Astrocyte (in vitro differentiated cells and primary cell): Measurements from ENCODE around the gene DNMT1. TPM values are rescaled to one million over a fixed set of nuclear protein-coding genes. Genes with fewer than 3 reads are reported as not detected.

Experiments
- DNase-seq: peaks from one replicate; pipeline ENCODE4 v3.0.0-alpha.2; 2010; ENCODE audit warnings: low read depth
- FAIRE-seq: peaks from 2 replicates; lab custom pipeline; 2011; peaks lifted over from hg19 to GRCh38; lab: Jason Lieb, UNC
- H2AFZ ChIP-seq: 2 replicates; pipeline ENCODE4 v1.6.0; 2012; ENCODE audit warnings: low read depth, low read length, inconsistent platforms
- H3K27ac ChIP-seq: 2 replicates; pipeline ENCODE4 v1.5.1; 2011; ENCODE audit warnings: low read depth, low read length, inconsistent platforms
- H3K27me3 ChIP-seq: 2 replicates; pipeline ENCODE4 v1.6.0; 2011; ENCODE audit warnings: low read length, inconsistent platforms; ENCODE audit not compliant: insufficient read depth
- H3K36me3 ChIP-seq: 2 replicates; pipeline ENCODE4 v1.5.1; 2011; ENCODE audit warnings: low read length, inconsistent platforms; ENCODE audit not compliant: insufficient read depth
- H3K4me1 ChIP-seq: 2 replicates; pipeline ENCODE4 v1.5.1; 2011; ENCODE audit warnings: low read length, inconsistent platforms; ENCODE audit not compliant: insufficient read depth
- H3K4me2 ChIP-seq: 2 replicates; pipeline ENCODE4 v1.6.0; 2012; ENCODE audit warnings: low read length, inconsistent platforms
- H3K4me3 ChIP-seq: 2 replicates; pipeline ENCODE4 v1.5.1; 2011; ENCODE audit warnings: low read depth, mild to moderate bottlenecking, low read length, inconsistent platforms; ENCODE audit not compliant: insufficient read depth
- H3K79me2 ChIP-seq: 2 replicates; pipeline ENCODE4 v1.6.0; 2012; ENCODE audit warnings: mild to moderate bottlenecking, low read length, inconsistent platforms; ENCODE audit not compliant: insufficient read depth
- H3K9ac ChIP-seq: 2 replicates; pipeline ENCODE4 v1.6.0; 2012; ENCODE audit warnings: mild to moderate bottlenecking, low read length, inconsistent platforms
- H3K9me3 ChIP-seq: 2 replicates; pipeline ENCODE4 v1.5.1; 2012; ENCODE audit warnings: low read depth, mild to moderate bottlenecking, low read length, inconsistent platforms; ENCODE audit not compliant: insufficient read depth
- H4K20me1 ChIP-seq: 2 replicates; pipeline ENCODE4 v1.6.0; 2012; ENCODE audit warnings: low read length, inconsistent platforms; ENCODE audit not compliant: insufficient read depth
- H3K27ac Mint-ChIP-seq: one replicate; pipeline ENCODE4 v1.8.0; 2021; ENCODE audit warnings: mild to moderate bottlenecking, mixed read lengths; ENCODE audit not compliant: unreplicated experiment
- H3K27me3 Mint-ChIP-seq: one replicate; pipeline ENCODE4 v1.8.0; 2021; ENCODE audit warnings: low read depth, mixed read lengths; ENCODE audit not compliant: unreplicated experiment
- H3K36me3 Mint-ChIP-seq: one replicate; pipeline ENCODE4 v1.8.0; 2021; ENCODE audit warnings: low read depth, mixed read lengths; ENCODE audit not compliant: unreplicated experiment
- H3K4me1 Mint-ChIP-seq: one replicate; pipeline ENCODE4 v1.8.0; 2021; ENCODE audit warnings: low read depth, mixed read lengths; ENCODE audit not compliant: unreplicated experiment
- H3K4me3 Mint-ChIP-seq: one replicate; pipeline ENCODE4 v1.8.0; 2021; ENCODE audit warnings: mild to moderate bottlenecking, moderate library complexity, mixed read lengths; ENCODE audit not compliant: unreplicated experiment
- H3K9me3 Mint-ChIP-seq: one replicate; pipeline ENCODE4 v1.8.0; 2021; ENCODE audit warnings: mild to moderate bottlenecking, mixed read lengths; ENCODE audit not compliant: unreplicated experiment
- CTCF ChIP-seq: IDR thresholded peaks from 2 replicates; pipeline ENCODE4 v1.5.1; 2011; ENCODE audit warnings: low read depth, mild to moderate bottlenecking, inconsistent platforms, low read length, moderate library complexity; ENCODE audit not compliant: insufficient read depth
- EZH2 ChIP-seq: IDR thresholded peaks from 2 replicates; pipeline ENCODE4 v1.6.1; 2012; ENCODE audit warnings: mild to moderate bottlenecking, low read length, inconsistent platforms; ENCODE audit not compliant: insufficient read depth
- total RNA-seq: library from RNA; stranded (reverse); gene quantifications from 2 replicates; pipeline ENCODE4 v1.2.1, GENCODE V29; 2021

The DNMT1 gene
- total RNA-seq, 1 donor from 2014 or later: 50.6 TPM

GRCh38 chr19:10116866-10117616, 77.7 kb downstream of the DNMT1 start:
- H3K27ac Mint-ChIP-seq: peak overlapping the region; percentile 47
- Histone ChIP-seq H3K9me3 (no peaks in the 10 kb centered on the region), H3K27ac (no peak overlapping the region), H3K4me1 (peaks cover 16% of the 10 kb centered on the region), H3K4me2 (no peak overlapping the region), H3K9ac (no peak overlapping the region), H3K36me3 (peaks cover 3% of the 10 kb centered on the region), H3K27me3 (no peaks in the 10 kb centered on the region), H3K79me2 (peaks cover 36% of the 10 kb centered on the region), H2AFZ (no peak overlapping the region), H4K20me1 (peaks cover 61% of the 10 kb centered on the region), H3K4me3 (no peak overlapping the region)
- DNase-seq (no peak), FAIRE-seq (no peak)
- TF ChIP-seq EZH2 (no peak), CTCF (no peak)
- H3K36me3 Mint-ChIP-seq: peaks cover 7% of the 10 kb centered on the region
- no peaks in the 10 kb centered on the region for H3K9me3 Mint-ChIP-seq
- H3K4me3 Mint-ChIP-seq: peak overlapping the region; percentile 66
- H3K27me3 Mint-ChIP-seq: no peaks in the 10 kb centered on the region
- H3K4me1 Mint-ChIP-seq: peaks cover 10% of the 10 kb centered on the region

GRCh38 chr19:10116085-10116865, 78.5 kb downstream of the DNMT1 start:
- H3K27ac ChIP-seq: no peak overlapping the region
- H3K9ac ChIP-seq: no peak overlapping the region
- H3K4me3 ChIP-seq: no peak overlapping the region
- no peak overlapping the region for H2AFZ ChIP-seq
- Mint-ChIP-seq H3K9me3 (no peaks in the 10 kb centered on the region), H3K27ac (peak overlapping the region; percentile 71), H3K4me1 (peaks cover 10% of the 10 kb centered on the region), H3K36me3 (peaks cover 10% of the 10 kb centered on the region), H3K4me3 (no peak overlapping the region), H3K27me3 (no peaks in the 10 kb centered on the region)
- no peak for FAIRE-seq
- peaks cover 36% of the 10 kb centered on the region for H3K79me2 ChIP-seq
- H4K20me1 ChIP-seq: peaks cover 66% of the 10 kb centered on the region
- no peaks in the 10 kb centered on the region for H3K9me3 ChIP-seq
- peaks cover 3% of the 10 kb centered on the region for H3K36me3 ChIP-seq
- no peak for DNase-seq
- TF ChIP-seq EZH2 (no peak), CTCF (no peak)
- H3K4me2 ChIP-seq: no peak overlapping the region
- H3K27me3 ChIP-seq: no peaks in the 10 kb centered on the region
- H3K4me1 ChIP-seq: peaks cover 16% of the 10 kb centered on the region
